GM12878 (cell line): ENCODE measurements around the gene SLFN5.

Experiments
- CBX5 ChIP-seq: sonication (generic); IDR thresholded peaks from 2 replicates; pipeline ENCODE4 v1.6.1; 2016; ENCODE audit warnings: low read depth, moderate library complexity, mild to moderate bottlenecking, inconsistent platforms
- CTCF ChIP-seq, 3 experiments: IDR thresholded peaks in 2 of 3; conservative IDR thresholded peaks in 1 of 3; 2 replicates each; pipeline ENCODE4 v1.5.1; 2011; ENCODE audit warnings: low read depth in 3 of 3, low read length in 3 of 3, mild to moderate bottlenecking in 3 of 3, control low read depth in 2 of 3, moderate library complexity in 2 of 3, inconsistent platforms in 1 of 3, mixed read lengths in 1 of 3; ENCODE audit not compliant: control insufficient read depth in 2 of 3, insufficient read depth in 1 of 3; ENCODE audit errors: extremely low read depth in 1 of 3
- EP300 ChIP-seq, 2 experiments: fragments of 150-350 bp in 1 of 2; IDR thresholded peaks; 2 replicates each; pipeline ENCODE4 v1.6.1; 2011 to 2012; ENCODE audit warnings: low read depth in 2 of 2, low read length in 2 of 2, borderline replicate concordance in 1 of 2, improper control_type of control experiment in 1 of 2, inconsistent platforms in 1 of 2; ENCODE audit not compliant: control insufficient read depth in 1 of 2
- MLLT1 ChIP-seq: fragments of 450-650 bp; IDR thresholded peaks from 2 replicates; pipeline ENCODE4 v1.6.1; 2016; ENCODE audit warnings: mild to moderate bottlenecking
- POLR2A ChIP-seq: IDR thresholded peaks from 2 replicates; pipeline ENCODE4 v1.6.1; 2011; ENCODE audit warnings: low read depth, mild to moderate bottlenecking, low read length
- POLR2AphosphoS5 ChIP-seq: IDR thresholded peaks from 2 replicates; pipeline ENCODE4 v1.6.1; 2011; ENCODE audit warnings: mild to moderate bottlenecking, low read length, inconsistent platforms
- RELA ChIP-seq: fragments of 450-650 bp; IDR thresholded peaks from 2 replicates; pipeline ENCODE4 v1.8.0; 2014; ENCODE audit warnings: borderline replicate concordance; ENCODE audit not compliant: partially characterized antibody

- TF ChIP-seq EP300 (IDR thresholded peaks at IDR 0.05; ENCODE audit: borderline replicate concordance in 1 of 2, control insufficient read depth in 1 of 2, low read depth in 2 of 2, low read length in 2 of 2), result no peak
- no peak for TF ChIP-seq CTCF (IDR thresholded peaks at IDR 0.05 in 2 of 3, conservative IDR thresholded peaks at IDR 0.05 in 1 of 3; ENCODE audit: control insufficient read depth in 2 of 3, extremely low read depth in 1 of 3, insufficient read depth in 1 of 3, low read depth in 3 of 3, low read length in 3 of 3)
- TF ChIP-seq POLR2AphosphoS5, result no peak
- no peak for TF ChIP-seq POLR2A
- TF ChIP-seq RELA, result no peak
- TF ChIP-seq MLLT1, result no peak
- TF ChIP-seq CBX5, result no peak
Measured at GRCh38 chr17:35255316-35255715, 12.4 kb downstream of the SLFN5 start.
